ENCODE results near the gene HIPK2. TPM values are rescaled to one million over a fixed set of nuclear protein-coding genes. Genes with fewer than 3 reads are reported as not detected.

HIPK2 gene
- total and polyA plus RNA-seq, 2 experiments from 2014 or later: 23.2 to 47.0 TPM

DNA sequence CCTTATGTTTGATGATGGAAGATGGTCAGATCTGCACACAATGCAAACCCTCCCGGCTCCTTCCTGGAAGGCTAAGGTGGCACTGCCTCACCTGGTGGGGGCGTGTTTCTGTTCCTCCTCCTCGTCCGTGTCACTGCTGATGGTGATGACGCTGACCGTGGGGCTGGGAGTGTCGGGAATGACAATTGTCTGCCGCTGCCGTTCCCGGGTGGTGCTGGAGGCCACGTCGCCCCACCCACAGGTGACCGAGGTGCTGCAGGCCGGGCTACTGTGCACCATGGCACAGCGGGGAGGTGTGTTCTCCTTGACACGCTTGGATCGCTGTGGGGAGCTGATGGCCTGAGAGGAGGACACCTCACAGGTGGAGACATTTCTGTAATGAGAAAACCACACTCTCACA, 181.2 kb downstream of the HIPK2 start:
- H3K9me3 ChIP-seq (ENCODE audit: low read depth): no peaks in the 10 kb centered on the region
- no peaks in the 10 kb centered on the region for H3K27me3 ChIP-seq
- H3K27ac ChIP-seq: no peak overlapping the region
- no peak overlapping the region for H3K4me3 ChIP-seq
- DNase-seq (ENCODE audit: low read depth in 1 of 2, low spot score in 1 of 2): no peak
- peaks cover 92% of the 10 kb centered on the region for H3K36me3 ChIP-seq
- TF ChIP-seq, protein P1, sequence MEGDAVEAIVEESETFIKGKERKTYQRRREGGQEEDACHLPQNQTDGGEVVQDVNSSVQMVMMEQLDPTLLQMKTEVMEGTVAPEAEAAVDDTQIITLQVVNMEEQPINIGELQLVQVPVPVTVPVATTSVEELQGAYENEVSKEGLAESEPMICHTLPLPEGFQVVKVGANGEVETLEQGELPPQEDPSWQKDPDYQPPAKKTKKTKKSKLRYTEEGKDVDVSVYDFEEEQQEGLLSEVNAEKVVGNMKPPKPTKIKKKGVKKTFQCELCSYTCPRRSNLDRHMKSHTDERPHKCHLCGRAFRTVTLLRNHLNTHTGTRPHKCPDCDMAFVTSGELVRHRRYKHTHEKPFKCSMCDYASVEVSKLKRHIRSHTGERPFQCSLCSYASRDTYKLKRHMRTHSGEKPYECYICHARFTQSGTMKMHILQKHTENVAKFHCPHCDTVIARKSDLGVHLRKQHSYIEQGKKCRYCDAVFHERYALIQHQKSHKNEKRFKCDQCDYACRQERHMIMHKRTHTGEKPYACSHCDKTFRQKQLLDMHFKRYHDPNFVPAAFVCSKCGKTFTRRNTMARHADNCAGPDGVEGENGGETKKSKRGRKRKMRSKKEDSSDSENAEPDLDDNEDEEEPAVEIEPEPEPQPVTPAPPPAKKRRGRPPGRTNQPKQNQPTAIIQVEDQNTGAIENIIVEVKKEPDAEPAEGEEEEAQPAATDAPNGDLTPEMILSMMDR (IDR thresholded peaks at IDR 0.05; ENCODE audit: low read depth, low read length): no peak
- no peaks in the 10 kb centered on the region for H3K4me1 ChIP-seq (ENCODE audit: low read depth)

DNA sequence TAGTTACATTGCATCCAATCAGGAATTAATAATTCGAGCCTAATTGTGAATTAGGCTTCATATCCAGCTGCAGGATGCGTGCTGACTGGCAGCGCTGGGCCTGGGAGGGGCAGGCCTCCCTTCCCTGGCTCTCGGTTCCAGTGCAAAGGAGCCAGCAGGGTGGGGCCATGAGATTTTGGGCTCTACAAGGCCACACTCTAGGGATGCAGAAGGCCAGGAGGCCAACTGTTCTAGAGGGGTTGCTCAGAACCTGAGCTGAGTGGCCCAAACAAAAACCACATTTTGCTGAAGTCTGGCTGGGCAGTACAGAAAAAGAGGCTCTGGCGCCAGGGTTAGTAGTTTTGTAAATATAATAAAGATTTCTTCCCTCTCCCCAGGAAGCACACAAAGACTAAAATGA, 182.0 kb downstream of the HIPK2 start:
- Histone ChIP-seq H3K27me3 (no peaks in the 10 kb centered on the region), H3K4me3 (no peak overlapping the region), H3K27ac (no peak overlapping the region), H3K9me3 (ENCODE audit: low read depth) (no peaks in the 10 kb centered on the region), H3K4me1 (ENCODE audit: low read depth) (no peaks in the 10 kb centered on the region), H3K36me3 (peaks cover 89% of the 10 kb centered on the region)
- no peak for DNase-seq (ENCODE audit: low read depth in 1 of 2, low spot score in 1 of 2)
- TF ChIP-seq, protein P1 (IDR thresholded peaks at IDR 0.05; ENCODE audit: low read depth, low read length): no peak

DNA sequence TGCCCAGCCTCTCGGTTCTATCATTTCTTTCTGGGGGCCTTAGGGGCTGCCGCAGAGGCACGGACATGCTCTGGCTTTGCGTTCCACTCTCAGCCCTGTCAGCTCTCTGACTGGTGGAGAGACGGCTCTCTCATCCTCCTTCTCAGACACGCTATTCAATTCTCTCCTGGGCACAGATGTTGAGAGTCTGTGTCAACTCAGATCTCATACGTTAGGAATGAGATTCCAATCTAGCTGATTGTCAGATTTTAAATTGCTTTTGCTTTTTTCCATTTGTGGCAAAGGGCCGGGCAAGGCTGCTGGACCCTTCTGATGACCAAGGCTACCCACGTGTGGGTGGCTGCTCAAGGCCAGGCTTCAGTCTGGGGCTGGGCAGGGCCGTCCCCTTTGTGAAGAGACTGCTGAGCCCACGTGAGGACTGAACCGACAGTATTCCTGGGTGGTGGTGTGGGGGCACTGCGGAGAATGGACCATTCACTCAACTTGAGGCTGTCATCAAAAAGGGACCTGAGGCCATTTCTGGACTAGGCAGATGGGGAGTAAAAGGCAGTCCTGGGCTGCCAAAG, 182.8 kb downstream of the HIPK2 start:
- peaks cover 89% of the 10 kb centered on the region for H3K36me3 ChIP-seq
- H3K27me3 ChIP-seq: no peaks in the 10 kb centered on the region
- H3K9me3 ChIP-seq (ENCODE audit: low read depth): no peaks in the 10 kb centered on the region
- TF ChIP-seq, protein P1 (IDR thresholded peaks at IDR 0.05; ENCODE audit: low read depth, low read length): no peak
- no peak for DNase-seq (ENCODE audit: low read depth in 1 of 2, low spot score in 1 of 2)
- no peaks in the 10 kb centered on the region for H3K4me1 ChIP-seq (ENCODE audit: low read depth)
- H3K27ac ChIP-seq: no peak overlapping the region
- H3K4me3 ChIP-seq: no peak overlapping the region

DNA sequence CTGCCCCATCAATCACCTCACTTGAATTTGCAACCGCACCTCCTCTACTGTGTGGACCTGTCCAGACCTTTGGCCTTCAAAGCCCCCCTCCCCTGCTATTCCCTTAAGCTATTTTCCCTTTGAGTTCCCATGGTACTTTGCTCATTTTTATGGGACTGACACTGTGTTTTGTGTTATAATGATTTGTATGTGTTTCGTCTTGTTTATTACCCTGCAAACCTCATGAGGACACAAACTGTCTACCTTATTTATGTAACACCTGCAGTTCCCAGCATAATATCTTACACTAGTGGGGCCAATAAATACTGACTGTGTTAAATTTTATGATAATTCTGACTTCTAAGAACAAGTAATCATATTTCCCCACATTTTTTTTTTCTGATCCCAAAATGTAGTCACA, 183.7 kb downstream of the HIPK2 start:
- Histone ChIP-seq H3K9me3 (ENCODE audit: low read depth) (no peaks in the 10 kb centered on the region), H3K27ac (no peak overlapping the region), H3K4me3 (no peak overlapping the region), H3K4me1 (ENCODE audit: low read depth) (no peaks in the 10 kb centered on the region), H3K36me3 (peaks cover 87% of the 10 kb centered on the region), H3K27me3 (no peaks in the 10 kb centered on the region)
- TF ChIP-seq, protein P1 (IDR thresholded peaks at IDR 0.05; ENCODE audit: low read depth, low read length): no peak
- DNase-seq (ENCODE audit: low read depth in 1 of 2, low spot score in 1 of 2): no peak

DNA sequence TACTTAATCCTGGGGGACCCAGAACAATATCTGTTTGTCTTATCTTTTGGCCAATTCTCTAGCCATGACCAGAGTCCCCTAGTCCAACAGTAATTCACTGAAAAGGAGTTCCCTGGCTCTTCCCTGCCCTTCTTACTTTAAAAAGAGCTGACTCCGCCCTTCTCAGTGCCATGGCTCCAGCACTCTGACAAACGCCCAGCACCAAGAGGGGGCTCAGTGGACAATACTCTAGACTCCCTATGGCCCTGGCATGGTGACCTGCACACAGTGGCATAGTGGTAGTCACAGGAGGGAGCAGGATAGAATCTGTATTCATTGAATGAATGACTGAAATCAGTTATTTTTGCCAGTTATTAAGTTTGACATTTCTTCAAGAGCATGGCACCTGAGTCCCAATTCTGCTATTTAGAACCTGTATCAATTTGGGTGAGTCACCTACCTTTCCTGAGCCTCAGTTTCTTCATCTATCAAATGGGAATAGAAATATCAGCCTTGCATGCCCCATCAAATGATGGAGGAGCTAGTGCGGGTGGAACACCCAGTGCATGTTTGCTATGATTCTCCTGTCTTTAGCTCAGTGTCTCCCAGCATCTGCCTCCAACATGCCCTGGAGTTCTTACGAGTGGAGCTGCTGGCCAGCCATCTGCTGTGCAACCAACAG, 184.9 kb downstream of the HIPK2 start:
- peaks cover 81% of the 10 kb centered on the region for H3K36me3 ChIP-seq
- TF ChIP-seq, protein P1 (IDR thresholded peaks at IDR 0.05; ENCODE audit: low read depth, low read length): no peak
- H3K4me1 ChIP-seq (ENCODE audit: low read depth): no peaks in the 10 kb centered on the region
- H3K27ac ChIP-seq: no peak overlapping the region
- DNase-seq (ENCODE audit: low read depth in 1 of 2, low spot score in 1 of 2): no peak
- no peaks in the 10 kb centered on the region for H3K27me3 ChIP-seq
- H3K9me3 ChIP-seq (ENCODE audit: low read depth): no peaks in the 10 kb centered on the region
- no peak overlapping the region for H3K4me3 ChIP-seq
